GM23248 (cell line): Measurements from ENCODE around the gene WNK2.

Experiments
- EZH2 ChIP-seq: fragments of 200-600 bp; sonication (generic); IDR thresholded peaks from 2 replicates; pipeline ENCODE4 v1.6.1; 2018; ENCODE audit warnings: antibody characterized with exemption, mild to moderate bottlenecking; ENCODE audit not compliant: insufficient read depth, poor library complexity, severe bottlenecking
- EZH2phosphoT487 ChIP-seq: fragments of 200-600 bp; sonication (generic); IDR thresholded peaks from 2 replicates; pipeline ENCODE4 v1.6.1; 2018; ENCODE audit warnings: antibody characterized with exemption, moderate library complexity, mild to moderate bottlenecking, low read depth; ENCODE audit not compliant: insufficient read depth

GRCh38 chr9:93364734-93365426, 180.9 kb downstream of the WNK2 start:
- no peak for TF ChIP-seq EZH2
- no peak for TF ChIP-seq EZH2phosphoT487
